ENCODE measurements around the gene TMEM178A. TPM values are rescaled to one million over a fixed set of nuclear protein-coding genes. Genes with fewer than 3 reads are reported as not detected.
A peak's percentile ranks its signal among the peaks of the same experiment; 100 is the strongest.

TMEM178A gene
- total RNA-seq, 1 experiment from 2014 or later = not detected

GRCh38 chr2:39736640-39737039 lies 70.9 kb downstream of the TMEM178A start:
- H3K4me3 ChIP-seq = no peak overlapping the region
- H3K36me3 ChIP-seq = peaks cover 55% of the 10 kb centered on the region
- peak; percentile 68 for DNase-seq

GRCh38 chr2:39737661-39738060 lies 71.9 kb downstream of the TMEM178A start:
- DNase-seq = peak; percentile 48
- Histone ChIP-seq H3K9me3 (no peaks in the 10 kb centered on the region), H3K27me3 (no peaks in the 10 kb centered on the region), H3K36me3 (peaks cover 61% of the 10 kb centered on the region), H3K4me3 (no peak overlapping the region)

More at GRCh38 chr2:39736640-39737039, 70.9 kb downstream of the TMEM178A start:
- H3K9me3 ChIP-seq = no peaks in the 10 kb centered on the region
- H3K27me3 ChIP-seq = no peaks in the 10 kb centered on the region

GRCh38 chr2:39738936-39739335 lies 73.2 kb downstream of the TMEM178A start:
- H3K4me3 ChIP-seq = no peak overlapping the region
- H3K36me3 ChIP-seq = peaks cover 68% of the 10 kb centered on the region
- no peak for DNase-seq
- H3K27me3 ChIP-seq = no peaks in the 10 kb centered on the region
- no peaks in the 10 kb centered on the region for H3K9me3 ChIP-seq

- H3K9me3 ChIP-seq = no peaks in the 10 kb centered on the region
- no peak for DNase-seq
- H3K36me3 ChIP-seq = peaks cover 70% of the 10 kb centered on the region
- no peaks in the 10 kb centered on the region for H3K27me3 ChIP-seq
- no peak overlapping the region for H3K4me3 ChIP-seq
Observed at GRCh38 chr2:39739386-39739785, 73.7 kb downstream of the TMEM178A start.

GRCh38 chr2:39741871-39742270 lies 76.2 kb downstream of the TMEM178A start:
- DNase-seq = no peak
- Histone ChIP-seq H3K4me3 (no peak overlapping the region), H3K9me3 (no peaks in the 10 kb centered on the region), H3K36me3 (peaks cover 72% of the 10 kb centered on the region), H3K27me3 (no peaks in the 10 kb centered on the region)

- Histone ChIP-seq H3K27me3 (no peaks in the 10 kb centered on the region), H3K36me3 (peaks cover 73% of the 10 kb centered on the region)
Observed at GRCh38 chr2:39743269-39743776, 77.6 kb downstream of the TMEM178A start.

GRCh38 chr2:39755466-39755865 lies 89.7 kb downstream of the TMEM178A start:
- Histone ChIP-seq H3K9me3 (no peaks in the 10 kb centered on the region), H3K36me3 (peaks cover 82% of the 10 kb centered on the region), H3K4me3 (no peak overlapping the region), H3K27me3 (no peaks in the 10 kb centered on the region)
- no peak for DNase-seq

More at GRCh38 chr2:39743269-39743776, 77.6 kb downstream of the TMEM178A start:
- H3K9me3 ChIP-seq = no peaks in the 10 kb centered on the region
- DNase-seq = no peak
- no peak overlapping the region for H3K4me3 ChIP-seq

GRCh38 chr2:39757156-39757555 lies 91.4 kb downstream of the TMEM178A start:
- Histone ChIP-seq H3K9me3 (no peaks in the 10 kb centered on the region), H3K4me3 (no peak overlapping the region), H3K27me3 (no peaks in the 10 kb centered on the region), H3K36me3 (peaks cover 73% of the 10 kb centered on the region)
- no peak for DNase-seq

GRCh38 chr2:39762448-39762847 lies 96.7 kb downstream of the TMEM178A start:
- DNase-seq = no peak
- peaks cover 57% of the 10 kb centered on the region for H3K36me3 ChIP-seq
- H3K27me3 ChIP-seq = no peaks in the 10 kb centered on the region
- H3K4me3 ChIP-seq = no peak overlapping the region
- H3K9me3 ChIP-seq = no peaks in the 10 kb centered on the region

Other genes starting within 250 kb of the TMEM178A start
- gene MAP4K3, start 228.6 kb upstream of the TMEM178A start, total RNA-seq (2014; rRNA removed; shearing (Covaris generic); ENCODE audit: low replicate concordance) = 8.7 and 15.6 TPM in 2 replicates
- gene THUMPD2, start 113.3 kb downstream of the TMEM178A start, total RNA-seq (2014; rRNA removed; shearing (Covaris generic); ENCODE audit: low replicate concordance) = 5.8 and 6.8 TPM in 2 replicates

Data from MG63 (cell line).